HTR-8/SVneo (cell line): ENCODE measurements around the gene FAM131C.
A peak's percentile ranks its signal among the peaks of the same experiment; 100 is the strongest.
"Not testable (repeated sequence)": the region's sequence is repeated elsewhere in the genome, so short reads cannot be mapped to it uniquely, and the experiment has no call there.

Experiments used
- DNase-seq: peaks from one replicate; pipeline ENCODE4 v3.0.0; 2011; ENCODE audit warnings: low spot score, mixed read lengths; ENCODE audit not compliant: insufficient read length
- FAIRE-seq: peaks from 2 replicates; lab custom pipeline; 2011; peaks lifted over from hg19 to GRCh38; lab: Jason Lieb, UNC

Gene FAM131C

GRCh38 chr1:16109571-16109970 lies 36.1 kb upstream of the FAM131C start:
- FAIRE-seq (no peak), DNase-seq (no peak)

GRCh38 chr1:16107039-16107438 lies 33.6 kb upstream of the FAM131C start:
- not testable (repeated sequence) for DNase-seq, FAIRE-seq

- DNase-seq (no peak), FAIRE-seq (no peak)
Observed at GRCh38 chr1:16101623-16102022, 28.2 kb upstream of the FAM131C start.

- no peak for DNase-seq
- FAIRE-seq, result no peak
Observed at GRCh38 chr1:16099412-16099811, 26.0 kb upstream of the FAM131C start.

- FAIRE-seq, result no peak
- no peak for DNase-seq
Observed at GRCh38 chr1:16095447-16095846, 22.0 kb upstream of the FAM131C start.

- DNase-seq (no peak), FAIRE-seq (peak; percentile 94)
Observed at GRCh38 chr1:16094453-16095158, 21.2 kb upstream of the FAM131C start.

GRCh38 chr1:16093611-16094010 lies 20.2 kb upstream of the FAM131C start:
- no peak for FAIRE-seq
- no peak for DNase-seq

- FAIRE-seq (no peak), DNase-seq (no peak)
Observed at GRCh38 chr1:16092923-16093511, 19.6 kb upstream of the FAM131C start.

- FAIRE-seq, result no peak
- DNase-seq, result no peak
Observed at GRCh38 chr1:16092097-16092922, 18.9 kb upstream of the FAM131C start.

- DNase-seq (no peak), FAIRE-seq (no peak)
Observed at GRCh38 chr1:16091296-16091695, 17.8 kb upstream of the FAM131C start.

- DNase-seq, result no peak
- FAIRE-seq, result no peak
Observed at GRCh38 chr1:16090076-16090826, 16.8 kb upstream of the FAM131C start.

GRCh38 chr1:16088996-16089395 lies 15.5 kb upstream of the FAM131C start:
- peak; percentile 23 for FAIRE-seq
- peak; percentile 60 for DNase-seq

GRCh38 chr1:16088351-16088911 lies 15.0 kb upstream of the FAM131C start:
- DNase-seq, result no peak
- peak; percentile 40 for FAIRE-seq

- FAIRE-seq (no peak), DNase-seq (no peak)
Observed at GRCh38 chr1:16087733-16088132, 14.3 kb upstream of the FAM131C start.

GRCh38 chr1:16085522-16085921 lies 12.1 kb upstream of the FAM131C start:
- FAIRE-seq (no peak), DNase-seq (no peak)

GRCh38 chr1:16083486-16083885 lies 10.0 kb upstream of the FAM131C start:
- no peak for FAIRE-seq
- DNase-seq, result no peak

- DNase-seq, result peak; percentile 77
- no peak for FAIRE-seq
Observed at GRCh38 chr1:16082283-16083038, 9.0 kb upstream of the FAM131C start.

GRCh38 chr1:16081636-16082035 lies 8.2 kb upstream of the FAM131C start:
- no peak for FAIRE-seq
- no peak for DNase-seq

GRCh38 chr1:16080422-16081150 lies 7.1 kb upstream of the FAM131C start:
- DNase-seq (no peak), FAIRE-seq (no peak)
